ENCODE measurements around the gene ZNF516.

ZNF516 gene

GRCh38 chr18:76412818-76413565 lies 82.0 kb downstream of the ZNF516 start:
- TF ChIP-seq CTCF (IDR thresholded peaks at IDR 0.05; ENCODE audit: poor library complexity, severe bottlenecking): no peak
- H3K27ac ChIP-seq (ENCODE audit: poor library complexity, severe bottlenecking): no peak overlapping the region
- no peaks in the 10 kb centered on the region for H3K36me3 ChIP-seq (ENCODE audit: low read depth)
- H3K4me3 ChIP-seq (ENCODE audit: severe bottlenecking): no peak overlapping the region
- H3K27me3 ChIP-seq (ENCODE audit: insufficient read depth, poor library complexity, severe bottlenecking): no peaks in the 10 kb centered on the region
- ATAC-seq (ENCODE audit: low read depth): no peak
- no peaks in the 10 kb centered on the region for H3K9me3 ChIP-seq (ENCODE audit: severe bottlenecking)
- DNase-seq (ENCODE audit: low spot score): no peak
- H3K4me1 ChIP-seq (ENCODE audit: insufficient read depth, poor library complexity, severe bottlenecking): no peaks in the 10 kb centered on the region

- Histone ChIP-seq H3K9me3 (ENCODE audit: severe bottlenecking) (no peaks in the 10 kb centered on the region), H3K4me3 (ENCODE audit: severe bottlenecking) (no peak overlapping the region), H3K27ac (ENCODE audit: poor library complexity, severe bottlenecking) (no peak overlapping the region), H3K27me3 (ENCODE audit: insufficient read depth, poor library complexity, severe bottlenecking) (no peaks in the 10 kb centered on the region), H3K4me1 (ENCODE audit: insufficient read depth, poor library complexity, severe bottlenecking) (no peaks in the 10 kb centered on the region), H3K36me3 (ENCODE audit: low read depth) (no peaks in the 10 kb centered on the region)
- no peak for TF ChIP-seq CTCF (IDR thresholded peaks at IDR 0.05; ENCODE audit: poor library complexity, severe bottlenecking)
- DNase-seq (ENCODE audit: low spot score) (no peak), ATAC-seq (ENCODE audit: low read depth) (no peak)
Observed at GRCh38 chr18:76412010-76412817, 82.8 kb downstream of the ZNF516 start.

- TF ChIP-seq CTCF (IDR thresholded peaks at IDR 0.05; ENCODE audit: poor library complexity, severe bottlenecking): no peak
- ATAC-seq (ENCODE audit: low read depth): no peak
- Histone ChIP-seq H3K27ac (ENCODE audit: poor library complexity, severe bottlenecking) (no peak overlapping the region), H3K4me1 (ENCODE audit: insufficient read depth, poor library complexity, severe bottlenecking) (no peaks in the 10 kb centered on the region), H3K4me3 (ENCODE audit: severe bottlenecking) (no peak overlapping the region), H3K9me3 (ENCODE audit: severe bottlenecking) (no peaks in the 10 kb centered on the region), H3K27me3 (ENCODE audit: insufficient read depth, poor library complexity, severe bottlenecking) (no peaks in the 10 kb centered on the region), H3K36me3 (ENCODE audit: low read depth) (no peaks in the 10 kb centered on the region)
- no peak for DNase-seq (ENCODE audit: low spot score)
Observed at GRCh38 chr18:76410660-76411417, 84.2 kb downstream of the ZNF516 start.

- H3K27me3 ChIP-seq (ENCODE audit: insufficient read depth, poor library complexity, severe bottlenecking): no peaks in the 10 kb centered on the region
- H3K27ac ChIP-seq (ENCODE audit: poor library complexity, severe bottlenecking): no peak overlapping the region
- H3K36me3 ChIP-seq (ENCODE audit: low read depth): no peaks in the 10 kb centered on the region
- H3K9me3 ChIP-seq (ENCODE audit: severe bottlenecking): no peaks in the 10 kb centered on the region
- ATAC-seq (ENCODE audit: low read depth) (no peak), DNase-seq (ENCODE audit: low spot score) (no peak)
- H3K4me3 ChIP-seq (ENCODE audit: severe bottlenecking): no peak overlapping the region
- no peaks in the 10 kb centered on the region for H3K4me1 ChIP-seq (ENCODE audit: insufficient read depth, poor library complexity, severe bottlenecking)
- TF ChIP-seq CTCF (IDR thresholded peaks at IDR 0.05; ENCODE audit: poor library complexity, severe bottlenecking): no peak
Observed at GRCh38 chr18:76410033-76410432, 85.0 kb downstream of the ZNF516 start.

Measured in RWPE2 (cell line).